B cell (primary cell): ENCODE results near the gene C11orf21. TPM values are rescaled to one million over a fixed set of nuclear protein-coding genes. Genes with fewer than 3 reads are reported as not detected.

Experiments used
- ATAC-seq: fragments of 200-7000 bp; cut with Tn5 transposase; one replicate; pipeline ENCODE4 v1.10.0; 2021; ENCODE audit warnings: low read depth, mild to moderate bottlenecking, moderate number of reproducible peaks, moderate library complexity
- CTCF ChIA-PET: fragments of 350-600 bp; sonication (Branson Sonifier 250); formaldehyde crosslinking; loops from one replicate; lab custom pipeline; 2021; ENCODE audit warnings: antibody characterized with exemption, inconsistent platforms; lab: Charles Lee
- POLR2A ChIA-PET: fragments of 350-600 bp; sonication (Branson Sonifier 250); formaldehyde crosslinking; loops from one replicate; lab custom pipeline; 2021; ENCODE audit warnings: antibody characterized with exemption; lab: Charles Lee
- DNase-seq: peaks from one replicate; pipeline ENCODE4 v3.0.0; 2013
- H2AFZ ChIP-seq: 2 replicates; pipeline ENCODE4 v1.6.1; 2012; ENCODE audit warnings: mild to moderate bottlenecking, low read depth, low read length; ENCODE audit not compliant: insufficient read depth, poor library complexity, severe bottlenecking
- H3K27ac ChIP-seq, 2 donors: 1 replicate in 1 of 2; 2 replicates in 1 of 2; pipeline ENCODE4 v1.5.1; 2012 to 2013; ENCODE audit warnings: low read length in 2 of 2, mild to moderate bottlenecking in 2 of 2, moderate library complexity in 1 of 2
- H3K27me3 ChIP-seq, 4 experiments: fragments of 200-600 bp in 1 of 4; sonication (generic) in 1 of 4; replicated peaks in 1 of 4; 1 replicate in 2 of 4; 2 replicates in 2 of 4; pipeline versions ENCODE4 v1.6.1 to v1.7.0; 2013 to 2016; ENCODE audit warnings: low read length in 3 of 4, mild to moderate bottlenecking in 2 of 4, mixed read lengths in 1 of 4, moderate library complexity in 1 of 4; ENCODE audit not compliant: insufficient read depth in 4 of 4, control insufficient read depth in 3 of 4; ENCODE audit errors: control extremely low read depth in 1 of 4
- H3K36me3 ChIP-seq, 2 experiments: replicated peaks in 1 of 2; 1 replicate in 1 of 2; 2 replicates in 1 of 2; pipeline versions ENCODE4 v1.6.1 to v1.7.1; 2013; ENCODE audit warnings: low read length in 1 of 2; ENCODE audit not compliant: insufficient read depth in 2 of 2, control insufficient read depth in 1 of 2; ENCODE audit errors: control extremely low read depth in 1 of 2, extremely low read depth in 1 of 2
- H3K4me1 ChIP-seq, 2 donors: fragments of 200-600 bp in 1 of 2; sonication (generic) in 1 of 2; 1 replicate in 1 of 2; 2 replicates in 1 of 2; pipeline versions ENCODE4 v1.5.1 to v1.6.1; 2013 to 2017; ENCODE audit warnings: low read length in 2 of 2; ENCODE audit not compliant: control insufficient read depth in 2 of 2, insufficient read depth in 2 of 2
- H3K4me2 ChIP-seq: replicated peaks from 2 replicates; pipeline ENCODE3; 2012; ENCODE audit warnings: mild to moderate bottlenecking, low read depth, low read length; ENCODE audit not compliant: poor library complexity, severe bottlenecking
- H3K4me3 ChIP-seq, 5 experiments: fragments of 200-600 bp in 1 of 5; sonication (generic) in 1 of 5; 1 replicate in 3 of 5; 2 replicates in 2 of 5; pipeline versions ENCODE4 v1.5.1 to v1.7.0; 2011 to 2016; ENCODE audit warnings: low read length in 4 of 5, mild to moderate bottlenecking in 4 of 5, low read depth in 2 of 5, control low read depth in 1 of 5, moderate library complexity in 1 of 5; ENCODE audit not compliant: insufficient read depth in 1 of 5; ENCODE audit errors: control extremely low read depth in 1 of 5, extremely low read depth in 1 of 5
- H3K79me2 ChIP-seq: fragments of 200-600 bp; sonication (generic); one replicate; pipeline ENCODE4 v1.6.0; 2016; ENCODE audit warnings: low read length; ENCODE audit not compliant: control insufficient read depth, insufficient read depth
- H3K9ac ChIP-seq: fragments of 200-600 bp; sonication (generic); 2 replicates; pipeline ENCODE4 v1.6.1; 2017; ENCODE audit warnings: mild to moderate bottlenecking, low read length, moderate library complexity
- H3K9me3 ChIP-seq, 3 donors: one replicate each; pipeline versions ENCODE4 v1.6.1 to v1.7.1; 2013; ENCODE audit warnings: low read length in 2 of 3; ENCODE audit not compliant: control insufficient read depth in 2 of 3, insufficient read depth in 1 of 3; ENCODE audit errors: control extremely low read depth in 1 of 3
- H4K20me1 ChIP-seq: 2 replicates; pipeline ENCODE4 v1.6.0; 2012; ENCODE audit warnings: mild to moderate bottlenecking, low read length; ENCODE audit not compliant: insufficient read depth, control insufficient read depth, poor library complexity, severe bottlenecking
- H3K27ac Mint-ChIP-seq: one replicate; pipeline ENCODE4 v1.8.0; 2021; ENCODE audit warnings: mixed read lengths
- H3K27me3 Mint-ChIP-seq: one replicate; pipeline ENCODE4 v1.8.0; 2021; ENCODE audit warnings: mixed read lengths
- H3K4me1 Mint-ChIP-seq: one replicate; pipeline ENCODE4 v1.8.0; 2021; ENCODE audit warnings: mixed read lengths
- H3K4me3 Mint-ChIP-seq: one replicate; pipeline ENCODE4 v1.8.0; 2021; ENCODE audit warnings: mixed read lengths
- H3K9me3 Mint-ChIP-seq: one replicate; pipeline ENCODE4 v1.8.0; 2022; ENCODE audit warnings: mixed read lengths; ENCODE audit not compliant: insufficient read depth
- EZH2 ChIP-seq: IDR thresholded peaks from 2 replicates; pipeline ENCODE4 v1.6.1; 2012; ENCODE audit warnings: borderline replicate concordance, low read depth, mild to moderate bottlenecking, moderate library complexity, low read length; ENCODE audit not compliant: insufficient read depth, poor library complexity, severe bottlenecking
- WGBS: methylation state at CpG from one replicate; pipeline ENCODE4 v1.1.5; 2013; ENCODE audit warnings: missing lambda C conversion rate; ENCODE audit not compliant: insufficient coverage; 5-methylcytosine and 5-hydroxymethylcytosine counted together
- intact Hi-C: fragments of 100-400 bp; cut with micrococcal nuclease; formaldehyde crosslinking; loops from one replicate; pipeline ENCODE4 v1.10.0; 2022
- polyA plus RNA-seq: library from polyadenylated mRNA; depleted of rRNA; stranded (reverse); fragments of >200 nt; gene quantifications from 2 replicates; pipeline ENCODE4 v1.2.3, GENCODE V29; 2012
- total RNA-seq, 2 donors: library from RNA; stranded (reverse); fragments of 120-200 nt in 1 of 2; gene quantifications; 1 replicate in 1 of 2; 2 replicates in 1 of 2; pipeline versions ENCODE4 v1.2.3 to v1.2.4, GENCODE V29; 2013 to 2022
- TF ChIP-seq, protein P1 (sequence below): fragments of 200-600 bp; IDR thresholded peaks from one replicate; pipeline ENCODE4 v1.8.0; 2022; ENCODE audit warnings: antibody characterized with exemption, mild to moderate bottlenecking

C11orf21 gene
- total and polyA plus RNA-seq, 2 donors (not counting 1 experiment from before 2014, with no cell fraction given): 22.8 to 38.9 TPM

DNA sequence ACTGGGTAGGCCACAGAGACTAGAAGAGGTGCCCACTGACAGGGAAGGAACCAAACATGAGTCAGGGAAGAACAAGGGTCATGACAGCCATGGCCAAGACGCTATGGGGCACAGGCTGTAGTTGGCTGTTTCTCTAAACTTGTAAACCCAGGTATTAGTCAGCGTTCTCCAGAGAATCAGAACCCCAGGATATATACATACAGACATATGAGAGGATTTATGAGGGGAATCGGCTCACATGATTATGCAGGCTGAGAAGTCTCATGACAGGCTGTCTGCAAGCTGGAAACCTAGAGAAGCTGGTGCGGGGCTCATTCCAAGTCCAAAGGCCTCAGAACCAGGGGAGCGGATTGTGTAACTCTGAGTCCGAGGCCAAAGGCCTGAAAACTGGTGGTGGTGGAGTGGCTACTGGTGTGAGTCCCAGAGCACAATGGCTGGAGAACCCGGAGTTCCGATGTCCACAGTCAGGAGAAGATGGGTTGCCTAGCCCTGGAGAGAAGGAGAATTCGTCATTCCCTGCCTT lies 45.7 kb upstream of the C11orf21 start:
- Histone ChIP-seq H3K79me2 (no peaks in the 10 kb centered on the region), H2AFZ (no peak overlapping the region), H3K4me1 (no peaks in the 10 kb centered on the region), H3K27ac (no peak overlapping the region), H3K36me3 (no peaks in the 10 kb centered on the region), H3K27me3 (no peaks in the 10 kb centered on the region), H3K9ac (no peak overlapping the region), H4K20me1 (no peaks in the 10 kb centered on the region), H3K4me3 (no peak overlapping the region), H3K9me3 (peaks cover 0 to 33% (median 17%) of the 10 kb centered on the region in 3 donors), H3K4me2 (no peak overlapping the region)
- no peaks in the 10 kb centered on the region for H3K4me1 Mint-ChIP-seq
- TF ChIP-seq EZH2: no peak
- TF ChIP-seq, protein P1, sequence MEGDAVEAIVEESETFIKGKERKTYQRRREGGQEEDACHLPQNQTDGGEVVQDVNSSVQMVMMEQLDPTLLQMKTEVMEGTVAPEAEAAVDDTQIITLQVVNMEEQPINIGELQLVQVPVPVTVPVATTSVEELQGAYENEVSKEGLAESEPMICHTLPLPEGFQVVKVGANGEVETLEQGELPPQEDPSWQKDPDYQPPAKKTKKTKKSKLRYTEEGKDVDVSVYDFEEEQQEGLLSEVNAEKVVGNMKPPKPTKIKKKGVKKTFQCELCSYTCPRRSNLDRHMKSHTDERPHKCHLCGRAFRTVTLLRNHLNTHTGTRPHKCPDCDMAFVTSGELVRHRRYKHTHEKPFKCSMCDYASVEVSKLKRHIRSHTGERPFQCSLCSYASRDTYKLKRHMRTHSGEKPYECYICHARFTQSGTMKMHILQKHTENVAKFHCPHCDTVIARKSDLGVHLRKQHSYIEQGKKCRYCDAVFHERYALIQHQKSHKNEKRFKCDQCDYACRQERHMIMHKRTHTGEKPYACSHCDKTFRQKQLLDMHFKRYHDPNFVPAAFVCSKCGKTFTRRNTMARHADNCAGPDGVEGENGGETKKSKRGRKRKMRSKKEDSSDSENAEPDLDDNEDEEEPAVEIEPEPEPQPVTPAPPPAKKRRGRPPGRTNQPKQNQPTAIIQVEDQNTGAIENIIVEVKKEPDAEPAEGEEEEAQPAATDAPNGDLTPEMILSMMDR: no peak
- intact Hi-C loops: no loop called here
- no peaks in the 10 kb centered on the region for H3K27me3 Mint-ChIP-seq
- no peak overlapping the region for H3K4me3 Mint-ChIP-seq
- no peak overlapping the region for H3K27ac Mint-ChIP-seq
- H3K9me3 Mint-ChIP-seq: peaks cover 9% of the 10 kb centered on the region
- WGBS: 96% methylated on average over 4 of the region's 9 CpGs
- ChIA-PET CTCF (no interaction called here), POLR2A (no interaction called here)
- ATAC-seq (no peak), DNase-seq (no peak)

DNA sequence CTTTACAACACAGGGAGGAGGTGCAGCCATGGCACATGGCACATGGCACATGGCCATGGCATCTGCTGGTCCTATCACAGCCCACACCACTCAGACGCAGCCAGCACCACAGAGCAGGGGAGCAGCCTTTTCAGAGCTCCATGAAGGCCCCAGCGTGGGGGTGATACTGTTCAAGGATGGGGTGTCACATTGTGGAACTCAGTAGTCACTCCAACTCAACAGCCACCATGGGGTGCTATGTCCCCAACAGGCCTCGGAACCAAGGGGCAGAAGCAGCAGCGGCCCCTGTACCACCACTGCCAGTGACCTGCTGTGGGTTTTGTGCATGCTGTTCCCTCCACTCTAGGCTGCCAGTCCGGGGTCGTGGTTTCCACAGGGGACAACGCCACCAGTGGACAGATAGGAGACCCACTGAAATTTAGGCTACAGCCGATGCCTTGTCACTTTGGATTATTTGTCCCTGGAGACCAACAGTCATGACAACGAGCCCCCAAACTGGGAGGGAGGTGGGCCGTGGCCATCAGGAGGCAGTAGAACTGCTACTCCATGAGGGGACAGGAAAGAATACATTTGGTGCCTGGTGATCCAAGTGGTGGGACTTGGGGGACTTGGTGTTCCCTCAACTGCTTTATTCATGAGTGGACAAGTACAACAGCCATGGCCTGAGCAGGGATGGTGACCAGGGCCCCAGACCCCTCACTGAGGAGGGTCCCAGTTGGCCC lies 45.0 kb upstream of the C11orf21 start:
- CTCF ChIA-PET: no interaction called here
- no peak for ATAC-seq

More for the DNA sequence above, 45.0 kb upstream of the C11orf21 start:
- peaks cover 0 to 33% (median 17%) of the 10 kb centered on the region in 3 donors for H3K9me3 ChIP-seq
- H2AFZ ChIP-seq: no peak overlapping the region
- no peak overlapping the region for H3K4me2 ChIP-seq
- Mint-ChIP-seq H3K9me3 (peaks cover 9% of the 10 kb centered on the region), H3K4me1 (no peaks in the 10 kb centered on the region), H3K27ac (no peak overlapping the region), H3K4me3 (no peak overlapping the region), H3K27me3 (no peaks in the 10 kb centered on the region)
- H3K4me1 ChIP-seq: no peaks in the 10 kb centered on the region
- no peak for TF ChIP-seq EZH2
- TF ChIP-seq, protein P1: no peak
- no peaks in the 10 kb centered on the region for H3K79me2 ChIP-seq
- no peak overlapping the region for H3K9ac ChIP-seq
- H3K27ac ChIP-seq: no peak overlapping the region
- DNase-seq: no peak
- H3K4me3 ChIP-seq: no peak overlapping the region
- intact Hi-C loops: no loop called here
- POLR2A ChIA-PET: no interaction called here
- no peaks in the 10 kb centered on the region for H3K27me3 ChIP-seq
- H3K36me3 ChIP-seq: no peaks in the 10 kb centered on the region
- 89% methylated on average over 8 of the region's 10 CpGs for WGBS
- H4K20me1 ChIP-seq: no peaks in the 10 kb centered on the region
